Stimulated activated CD4-positive, alpha-beta T cell treated with anti-CD3 and anti-CD28 coated beads, Interleukin-12 subunit alpha, Interleukin-12 subunit beta, amount 100 ng/mL, for 24 hours (primary cell): ENCODE measurements around the gene ALKAL2.

Source experiments
- DNase-seq, 2 experiments: peaks; one replicate each; pipeline ENCODE4 v3.0.0-alpha.2; 2020; ENCODE audit warnings: low read depth in 2 of 2

ALKAL2 gene

GRCh38 chr2:246489-247144, 41.3 kb downstream of the ALKAL2 start:
- no peak for DNase-seq

- DNase-seq: no peak
Measured at GRCh38 chr2:244547-244946, 43.3 kb downstream of the ALKAL2 start.

GRCh38 chr2:238869-239268, 49.0 kb downstream of the ALKAL2 start:
- DNase-seq: no peak

- DNase-seq: no peak
Measured at GRCh38 chr2:238431-238830, 49.5 kb downstream of the ALKAL2 start.

- no peak for DNase-seq
Measured at GRCh38 chr2:237878-238277, 50.0 kb downstream of the ALKAL2 start.

- DNase-seq: no peak
Measured at GRCh38 chr2:236993-237539, 50.8 kb downstream of the ALKAL2 start.

GRCh38 chr2:234421-234820, 53.5 kb downstream of the ALKAL2 start:
- no peak for DNase-seq

GRCh38 chr2:233030-233429, 54.9 kb downstream of the ALKAL2 start:
- no peak for DNase-seq

- no peak for DNase-seq
Measured at GRCh38 chr2:231521-232185, 56.2 kb downstream of the ALKAL2 start.
